Activated naive CD8-positive, alpha-beta T cell treated with anti-CD3 and anti-CD28 coated beads for 36 hours (primary cell): Measurements from ENCODE around the gene NKPD1. TPM values are rescaled to one million over a fixed set of nuclear protein-coding genes. Genes with fewer than 3 reads are reported as not detected.

Experiments used
- DNase-seq: peaks from one replicate; pipeline ENCODE4 v3.0.0; 2021
- H3K27ac Mint-ChIP-seq: one replicate; pipeline ENCODE4 v1.8.0; 2022; ENCODE audit warnings: mild to moderate bottlenecking, moderate library complexity, mixed read lengths
- H3K27me3 Mint-ChIP-seq: one replicate; pipeline ENCODE4 v1.8.0; 2022; ENCODE audit warnings: mild to moderate bottlenecking, mixed read lengths
- H3K36me3 Mint-ChIP-seq: one replicate; pipeline ENCODE4 v1.8.0; 2021; ENCODE audit warnings: mild to moderate bottlenecking, mixed read lengths
- H3K4me1 Mint-ChIP-seq: one replicate; pipeline ENCODE4 v1.8.0; 2021; ENCODE audit warnings: mixed read lengths
- H3K4me3 Mint-ChIP-seq: one replicate; pipeline ENCODE4 v1.8.0; 2022; ENCODE audit warnings: mild to moderate bottlenecking, moderate library complexity, mixed read lengths
- H3K9me3 Mint-ChIP-seq: one replicate; pipeline ENCODE4 v1.8.0; 2022; ENCODE audit warnings: mixed read lengths
- total RNA-seq, 2 experiments: library from RNA; stranded (reverse); gene quantifications; one replicate each; pipeline ENCODE4 v1.2.3, GENCODE V29; 2021

Gene NKPD1
- total RNA-seq, 2 experiments from 2014 or later, result 0.24 TPM; not detected in 1

DNA sequence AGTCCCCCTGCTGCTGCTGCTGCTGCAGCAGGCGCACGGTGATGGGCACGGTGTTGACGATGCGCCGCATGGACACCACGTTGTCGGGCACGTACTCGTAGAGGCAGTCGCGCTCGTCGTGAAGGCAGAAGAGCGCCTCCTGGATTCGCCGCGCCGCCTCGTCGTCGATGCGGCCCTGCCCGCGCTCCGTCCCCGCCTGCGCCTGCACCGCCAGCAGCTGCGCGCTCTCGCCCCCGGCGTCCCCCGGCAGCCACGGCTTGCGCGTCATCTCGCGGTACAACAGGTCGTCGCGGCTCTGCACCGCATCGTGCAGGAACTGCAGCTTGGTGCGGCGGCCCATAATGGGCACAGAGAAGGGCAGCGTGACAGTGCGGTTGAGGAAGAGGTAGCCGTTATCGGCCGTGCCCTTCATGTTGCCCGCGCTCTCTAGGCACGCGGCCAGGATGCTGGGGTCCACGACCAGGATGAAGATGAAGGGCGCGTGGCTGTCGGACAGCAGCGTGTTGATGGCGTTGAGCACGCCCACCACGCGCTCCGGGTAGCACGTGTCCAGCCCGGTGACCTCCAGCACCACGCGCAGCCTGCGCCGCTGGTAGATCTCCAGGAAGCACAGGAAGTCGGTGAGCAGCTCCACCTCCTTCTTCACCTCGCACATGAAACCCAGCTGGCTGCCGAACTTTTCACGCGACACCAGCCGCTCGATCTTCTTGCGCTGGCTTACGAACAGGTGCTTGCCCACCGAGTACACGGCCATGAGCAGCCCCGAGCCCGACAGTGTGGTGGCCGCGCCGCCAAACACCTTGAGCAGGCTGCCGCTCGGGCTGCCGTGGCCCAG is 8.1 kb downstream of the NKPD1 start:
- peak; percentile 58 for DNase-seq
- peaks cover 25% of the 10 kb centered on the region for H3K4me1 Mint-ChIP-seq
- H3K27me3 Mint-ChIP-seq, result peaks cover 33% of the 10 kb centered on the region
- H3K27ac Mint-ChIP-seq, result peak overlapping the region; percentile 27
- H3K36me3 Mint-ChIP-seq, result peaks cover 12% of the 10 kb centered on the region
- no peaks in the 10 kb centered on the region for H3K9me3 Mint-ChIP-seq
- H3K4me3 Mint-ChIP-seq, result peak overlapping the region; percentile 40

DNA sequence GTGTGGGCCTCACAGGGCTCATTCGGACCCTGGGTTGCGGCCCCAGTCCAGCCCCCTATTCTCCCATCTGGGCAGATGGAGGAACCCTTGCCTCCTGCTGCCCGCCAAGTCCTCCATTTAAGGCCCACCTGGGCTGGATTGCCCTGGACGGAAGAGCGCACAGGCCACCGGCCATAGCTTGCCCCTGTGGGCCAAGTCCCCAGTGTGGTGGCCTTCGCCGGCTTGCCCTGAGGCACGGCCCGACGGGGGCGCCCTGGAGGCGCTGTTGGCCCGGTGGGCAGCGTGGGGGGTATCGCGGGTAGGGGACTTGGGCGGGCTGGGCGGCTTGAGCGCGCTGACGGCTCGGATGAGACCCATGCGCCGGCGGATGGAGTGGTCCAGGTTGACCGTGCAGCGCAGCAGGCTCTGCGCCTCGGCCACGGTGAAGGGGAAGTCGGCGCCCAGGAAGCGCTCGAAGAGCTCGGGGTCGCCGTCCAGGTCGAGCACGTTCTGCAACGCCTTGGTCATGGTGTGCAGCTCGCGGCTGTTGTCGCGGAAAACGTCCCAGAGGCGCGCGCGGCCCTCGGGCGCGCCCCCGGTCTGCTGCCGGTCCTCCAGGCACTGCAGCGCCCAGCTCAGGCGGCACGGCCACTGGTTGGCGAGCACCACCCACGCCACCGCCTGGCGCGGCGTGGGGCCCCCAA is 8.8 kb downstream of the NKPD1 start:
- peaks cover 33% of the 10 kb centered on the region for H3K27me3 Mint-ChIP-seq
- peaks cover 12% of the 10 kb centered on the region for H3K36me3 Mint-ChIP-seq
- DNase-seq, result no peak
- no peak overlapping the region for H3K4me3 Mint-ChIP-seq
- peaks cover 25% of the 10 kb centered on the region for H3K4me1 Mint-ChIP-seq
- H3K9me3 Mint-ChIP-seq, result no peaks in the 10 kb centered on the region
- no peak overlapping the region for H3K27ac Mint-ChIP-seq

DNA sequence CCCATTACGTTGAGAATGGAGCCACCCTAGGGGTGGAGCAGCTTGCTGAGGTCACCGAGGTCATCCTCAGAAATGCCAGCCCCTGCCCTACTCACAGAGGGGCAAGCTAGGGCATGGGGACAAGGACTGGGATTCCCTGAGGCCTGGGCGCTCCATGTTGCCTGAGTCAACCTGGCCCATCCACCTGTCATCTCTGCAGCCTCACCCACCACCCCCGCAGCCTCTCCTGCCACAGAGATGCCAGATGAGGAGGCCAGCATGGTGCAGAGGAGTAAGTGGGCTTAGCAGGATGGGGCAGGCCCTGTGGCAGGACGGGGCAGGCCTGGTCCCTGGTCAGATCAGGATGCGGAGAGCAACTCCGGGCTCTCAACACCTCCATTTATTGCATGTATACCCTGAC is 9.5 kb downstream of the NKPD1 start:
- H3K4me1 Mint-ChIP-seq, result peaks cover 25% of the 10 kb centered on the region
- H3K9me3 Mint-ChIP-seq, result no peaks in the 10 kb centered on the region
- peaks cover 12% of the 10 kb centered on the region for H3K36me3 Mint-ChIP-seq
- no peak overlapping the region for H3K27ac Mint-ChIP-seq
- no peak for DNase-seq
- no peak overlapping the region for H3K4me3 Mint-ChIP-seq
- H3K27me3 Mint-ChIP-seq, result peaks cover 33% of the 10 kb centered on the region

- Mint-ChIP-seq H3K4me3 (no peak overlapping the region), H3K27ac (no peak overlapping the region), H3K36me3 (peaks cover 12% of the 10 kb centered on the region), H3K27me3 (peaks cover 33% of the 10 kb centered on the region), H3K4me1 (peaks cover 25% of the 10 kb centered on the region), H3K9me3 (no peaks in the 10 kb centered on the region)
- no peak for DNase-seq
Observed at GRCh38 chr19:45150751-45151281, 10.0 kb downstream of the NKPD1 start.

GRCh38 chr19:45150180-45150579 is 10.6 kb downstream of the NKPD1 start:
- Mint-ChIP-seq H3K27me3 (peaks cover 28% of the 10 kb centered on the region), H3K36me3 (peaks cover 12% of the 10 kb centered on the region), H3K9me3 (no peaks in the 10 kb centered on the region), H3K4me3 (no peak overlapping the region), H3K27ac (no peak overlapping the region), H3K4me1 (peaks cover 25% of the 10 kb centered on the region)
- DNase-seq, result no peak

DNA sequence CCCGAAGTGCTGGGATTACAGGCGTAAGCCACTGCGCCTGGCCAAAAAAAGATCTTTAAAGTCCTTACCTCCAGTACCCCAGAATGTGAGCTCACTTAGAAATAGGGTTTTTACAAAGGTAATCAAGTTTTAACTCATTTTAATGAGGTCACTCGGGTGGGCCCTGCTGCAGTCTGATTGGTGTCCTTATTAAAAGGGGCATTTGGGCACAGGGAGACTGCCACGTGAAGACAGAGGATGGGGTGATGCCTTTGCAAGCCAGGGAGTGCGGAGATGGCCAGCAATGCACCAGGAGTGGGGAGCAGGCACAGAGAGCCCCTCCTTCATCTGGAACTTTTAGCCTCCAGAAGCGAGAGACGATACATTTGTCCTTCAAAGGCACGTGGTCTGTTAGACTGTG is 11.7 kb downstream of the NKPD1 start:
- Mint-ChIP-seq H3K4me3 (no peak overlapping the region), H3K9me3 (no peaks in the 10 kb centered on the region), H3K27ac (no peak overlapping the region), H3K27me3 (peaks cover 20% of the 10 kb centered on the region), H3K4me1 (peaks cover 21% of the 10 kb centered on the region), H3K36me3 (peaks cover 12% of the 10 kb centered on the region)
- DNase-seq, result no peak

- Mint-ChIP-seq H3K4me3 (no peak overlapping the region), H3K36me3 (peaks cover 10% of the 10 kb centered on the region), H3K4me1 (peaks cover 17% of the 10 kb centered on the region), H3K9me3 (no peaks in the 10 kb centered on the region), H3K27me3 (peaks cover 11% of the 10 kb centered on the region), H3K27ac (no peak overlapping the region)
- DNase-seq, result no peak
Observed at GRCh38 chr19:45147835-45148676, 12.7 kb downstream of the NKPD1 start.

GRCh38 chr19:45146741-45147205 is 14.0 kb downstream of the NKPD1 start:
- Mint-ChIP-seq H3K27ac (no peak overlapping the region), H3K9me3 (no peaks in the 10 kb centered on the region), H3K4me3 (no peak overlapping the region), H3K4me1 (peaks cover 13% of the 10 kb centered on the region), H3K27me3 (peaks cover 5% of the 10 kb centered on the region), H3K36me3 (peaks cover 12% of the 10 kb centered on the region)
- DNase-seq, result no peak

DNA sequence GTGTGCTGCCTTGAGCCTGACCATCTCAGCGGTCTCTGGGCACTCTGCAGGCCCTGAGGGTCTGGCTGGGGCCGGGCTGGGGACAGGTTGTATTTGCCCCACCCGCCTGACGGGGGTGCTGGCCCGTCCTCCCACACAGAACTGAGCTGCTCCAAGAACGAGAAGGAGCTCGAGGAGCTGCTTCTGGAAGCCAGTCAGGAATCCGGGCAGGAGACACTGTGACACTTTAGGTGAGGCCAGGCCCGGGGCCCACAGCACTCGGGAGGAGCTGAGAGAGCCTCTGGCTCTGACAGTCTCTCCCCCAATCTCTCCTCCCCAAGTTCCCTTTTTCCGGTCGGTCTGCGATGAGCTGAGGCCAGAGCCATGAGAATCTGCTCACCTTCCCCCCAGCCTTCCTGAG is 14.5 kb downstream of the NKPD1 start:
- no peak overlapping the region for H3K27ac Mint-ChIP-seq
- H3K4me3 Mint-ChIP-seq, result no peak overlapping the region
- H3K4me1 Mint-ChIP-seq, result peaks cover 10% of the 10 kb centered on the region
- H3K27me3 Mint-ChIP-seq, result no peaks in the 10 kb centered on the region
- H3K9me3 Mint-ChIP-seq, result no peaks in the 10 kb centered on the region
- no peak for DNase-seq
- peaks cover 7% of the 10 kb centered on the region for H3K36me3 Mint-ChIP-seq

DNA sequence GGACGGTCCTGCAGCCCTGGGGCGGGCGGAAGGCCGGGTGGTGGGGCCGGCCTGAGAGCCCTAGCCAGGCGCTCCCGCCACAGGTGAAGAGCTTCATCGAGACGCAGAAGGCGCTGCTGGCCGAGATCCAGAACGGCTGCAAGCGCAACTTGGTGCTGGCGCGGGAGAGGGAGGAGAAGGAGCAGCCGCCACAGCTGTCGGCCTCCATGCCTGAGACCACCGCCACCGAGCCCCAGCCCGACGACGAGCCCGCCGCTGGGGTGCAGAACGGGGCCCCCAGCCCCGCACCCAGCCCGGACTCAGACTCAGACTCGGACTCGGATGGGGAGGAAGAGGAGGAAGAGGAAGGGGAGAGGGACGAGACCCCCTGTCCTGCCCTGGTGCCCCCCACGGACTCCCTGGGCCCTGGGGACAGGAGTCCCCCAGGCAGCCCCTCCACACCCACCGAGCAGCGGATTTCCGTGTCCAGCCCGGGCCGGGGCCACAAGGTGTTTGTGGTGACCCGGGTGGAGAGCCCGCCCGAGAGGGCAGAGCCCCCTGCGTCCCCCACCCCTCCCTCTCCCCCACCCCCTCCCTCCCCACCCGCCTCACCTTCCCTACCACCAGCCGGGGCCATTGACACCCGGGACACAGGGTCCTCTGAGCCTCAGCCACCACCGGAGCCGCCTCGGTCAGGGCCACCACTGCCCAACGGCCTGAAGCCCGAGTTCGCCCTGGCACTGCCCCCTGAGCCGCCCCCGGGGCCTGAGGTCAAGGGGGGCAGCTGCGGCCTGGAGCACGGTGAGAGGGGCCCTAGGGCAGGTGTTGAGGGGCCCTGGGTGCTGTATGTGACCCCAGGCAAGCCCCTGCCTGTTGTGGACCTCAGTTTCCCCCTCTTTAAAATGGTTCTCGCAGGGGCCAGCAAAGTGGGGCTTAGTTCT is 15.3 kb downstream of the NKPD1 start:
- no peak overlapping the region for H3K27ac Mint-ChIP-seq
- H3K4me3 Mint-ChIP-seq, result no peak overlapping the region
- no peak for DNase-seq
- no peaks in the 10 kb centered on the region for H3K27me3 Mint-ChIP-seq
- H3K9me3 Mint-ChIP-seq, result no peaks in the 10 kb centered on the region
- peaks cover 10% of the 10 kb centered on the region for H3K4me1 Mint-ChIP-seq
- peaks cover 7% of the 10 kb centered on the region for H3K36me3 Mint-ChIP-seq

DNA sequence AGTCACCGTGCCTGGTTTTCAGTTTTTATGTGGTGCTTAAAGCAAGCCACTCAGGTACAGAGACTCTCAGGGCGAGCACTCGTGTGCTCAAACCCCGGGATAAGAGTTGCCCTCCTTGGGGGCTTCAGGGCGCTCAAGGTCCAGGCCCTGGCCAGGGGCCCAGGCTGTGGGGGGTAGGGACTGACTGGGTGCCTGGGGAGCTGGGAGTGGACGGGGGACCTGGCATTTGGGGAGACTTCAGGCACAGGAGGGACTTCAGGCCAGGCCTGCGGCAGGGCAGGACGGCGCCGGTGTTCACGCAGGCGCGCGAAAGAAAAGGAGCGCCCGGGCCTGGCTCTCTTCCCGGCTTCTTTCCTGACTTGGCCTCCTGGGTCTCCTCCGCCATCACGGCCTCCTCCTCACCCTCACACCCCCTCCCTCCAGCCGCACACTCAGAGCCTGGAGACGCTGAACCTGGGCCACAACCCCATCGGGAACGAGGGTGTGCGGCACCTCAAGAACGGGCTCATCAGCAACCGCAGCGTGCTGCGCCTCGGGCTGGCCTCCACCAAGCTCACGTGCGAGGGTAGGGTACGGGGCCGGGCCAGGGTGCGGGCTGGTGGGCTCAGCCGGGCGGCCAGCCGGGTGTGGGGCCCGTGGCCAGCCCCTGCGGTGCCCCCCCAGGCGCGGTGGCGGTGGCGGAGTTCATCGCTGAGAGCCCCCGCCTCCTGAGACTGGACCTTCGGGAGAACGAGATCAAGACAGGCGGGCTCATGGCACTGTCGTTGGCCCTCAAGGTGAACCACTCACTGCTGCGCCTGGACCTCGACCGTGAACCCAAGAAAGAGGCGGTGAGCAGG is 16.1 kb downstream of the NKPD1 start:
- peaks cover 7% of the 10 kb centered on the region for H3K36me3 Mint-ChIP-seq
- H3K4me3 Mint-ChIP-seq, result no peak overlapping the region
- peaks cover 10% of the 10 kb centered on the region for H3K4me1 Mint-ChIP-seq
- no peaks in the 10 kb centered on the region for H3K9me3 Mint-ChIP-seq
- no peaks in the 10 kb centered on the region for H3K27me3 Mint-ChIP-seq
- DNase-seq, result no peak
- H3K27ac Mint-ChIP-seq, result no peak overlapping the region

DNA sequence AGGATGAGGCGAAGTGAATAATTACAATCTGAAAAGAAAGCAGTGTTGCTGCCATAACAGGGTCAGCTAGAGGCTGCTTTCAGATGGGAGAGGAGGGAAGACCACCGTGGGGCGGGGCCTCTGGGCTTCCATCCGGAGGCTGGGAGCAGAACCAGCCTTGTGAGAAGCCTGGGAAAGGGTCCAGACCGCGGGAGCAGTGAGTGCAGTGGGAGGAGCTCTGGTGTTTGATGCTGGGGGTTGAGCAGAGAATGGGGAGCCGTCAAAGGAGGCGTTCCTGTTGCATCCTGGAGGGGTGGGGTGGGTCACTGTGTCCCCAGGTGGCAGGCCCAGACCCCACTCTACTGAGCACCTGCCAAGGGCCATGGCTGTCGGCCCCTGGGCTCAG is 18.1 kb downstream of the NKPD1 start:
- peaks cover 4% of the 10 kb centered on the region for H3K4me1 Mint-ChIP-seq
- H3K9me3 Mint-ChIP-seq, result no peaks in the 10 kb centered on the region
- no peak overlapping the region for H3K27ac Mint-ChIP-seq
- no peak overlapping the region for H3K4me3 Mint-ChIP-seq
- H3K36me3 Mint-ChIP-seq, result peaks cover 7% of the 10 kb centered on the region
- H3K27me3 Mint-ChIP-seq, result no peaks in the 10 kb centered on the region
- no peak for DNase-seq

DNA sequence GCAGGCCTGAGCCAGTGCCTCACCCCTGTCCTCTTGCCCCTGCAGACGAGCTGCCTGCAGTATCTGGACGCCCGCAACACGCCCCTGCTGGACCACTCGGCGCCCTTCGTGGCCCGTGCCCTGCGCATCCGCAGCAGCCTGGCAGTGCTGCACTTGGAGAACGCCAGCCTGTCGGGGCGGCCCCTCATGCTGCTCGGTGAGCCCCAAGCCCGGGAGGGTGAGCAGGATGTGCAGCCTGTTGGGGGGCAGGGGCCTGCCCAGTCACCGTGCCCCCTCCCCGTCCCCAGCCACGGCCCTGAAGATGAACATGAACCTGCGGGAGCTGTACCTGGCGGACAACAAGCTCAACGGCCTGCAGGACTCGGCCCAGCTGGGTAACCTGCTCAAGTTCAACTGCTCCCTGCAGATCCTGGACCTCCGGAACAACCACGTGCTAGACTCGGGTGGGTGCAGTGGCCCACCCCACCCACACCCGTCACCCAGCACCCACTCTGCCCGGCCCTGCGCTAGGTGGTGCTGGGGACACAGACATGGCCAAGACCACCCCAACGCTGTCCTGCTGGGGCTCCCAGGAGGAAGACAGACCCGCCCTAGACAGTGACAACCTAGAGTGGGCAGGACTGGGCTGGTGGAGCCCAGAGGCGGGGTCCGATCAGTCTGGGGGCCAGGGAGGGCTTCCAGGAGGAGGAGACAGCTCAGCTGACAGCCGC is 18.6 kb downstream of the NKPD1 start:
- H3K36me3 Mint-ChIP-seq, result peaks cover 7% of the 10 kb centered on the region
- no peaks in the 10 kb centered on the region for H3K9me3 Mint-ChIP-seq
- peaks cover 5% of the 10 kb centered on the region for H3K4me1 Mint-ChIP-seq
- H3K27ac Mint-ChIP-seq, result no peak overlapping the region
- no peaks in the 10 kb centered on the region for H3K27me3 Mint-ChIP-seq
- no peak for DNase-seq
- no peak overlapping the region for H3K4me3 Mint-ChIP-seq
